Occipital lobe (tissue), 2 donors: ENCODE results near the gene TTC33. TPM values are rescaled to one million over a fixed set of nuclear protein-coding genes. Genes with fewer than 3 reads are reported as not detected.
A peak's percentile ranks its signal among the peaks of the same experiment; 100 is the strongest.
"Not testable (repeated sequence)": the region's sequence is repeated elsewhere in the genome, so short reads cannot be mapped to it uniquely, and the experiment has no call there.

ENCODE experiments used
- DNase-seq: peaks from one replicate; lab custom pipeline; 2025; lab: John Stamatoyannopoulos, UW
- total RNA-seq: library from RNA; depleted of rRNA; stranded (reverse); fragments of >200 nt; gene quantifications from one replicate; pipeline ENCODE4 v1.2.3, GENCODE V29; 2014

TTC33 gene
- total RNA-seq, 1 donor from 2014 or later, result 65.5 TPM

DNA sequence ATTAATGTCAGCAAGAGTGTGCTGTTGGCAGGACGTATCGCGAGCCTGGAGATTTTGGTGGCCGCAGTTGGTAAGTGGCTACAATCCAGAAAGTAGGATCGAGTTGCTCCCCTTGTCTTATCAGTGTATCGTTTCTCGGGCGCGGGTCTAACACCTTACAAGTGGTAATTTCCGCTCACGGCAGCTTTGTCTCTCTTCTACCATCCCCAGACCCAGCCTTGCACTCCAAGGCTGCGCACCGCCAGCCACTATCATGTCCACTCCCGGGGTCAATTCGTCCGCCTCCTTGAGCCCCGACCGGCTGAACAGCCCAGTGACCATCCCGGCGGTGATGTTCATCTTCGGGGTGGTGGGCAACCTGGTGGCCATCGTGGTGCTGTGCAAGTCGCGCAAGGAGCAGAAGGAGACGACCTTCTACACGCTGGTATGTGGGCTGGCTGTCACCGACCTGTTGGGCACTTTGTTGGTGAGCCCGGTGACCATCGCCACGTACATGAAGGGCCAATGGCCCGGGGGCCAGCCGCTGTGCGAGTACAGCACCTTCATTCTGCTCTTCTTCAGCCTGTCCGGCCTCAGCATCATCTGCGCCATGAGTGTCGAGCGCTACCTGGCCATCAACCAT lies 74.9 kb downstream of the TTC33 start:
- DNase-seq, result no peak

DNA sequence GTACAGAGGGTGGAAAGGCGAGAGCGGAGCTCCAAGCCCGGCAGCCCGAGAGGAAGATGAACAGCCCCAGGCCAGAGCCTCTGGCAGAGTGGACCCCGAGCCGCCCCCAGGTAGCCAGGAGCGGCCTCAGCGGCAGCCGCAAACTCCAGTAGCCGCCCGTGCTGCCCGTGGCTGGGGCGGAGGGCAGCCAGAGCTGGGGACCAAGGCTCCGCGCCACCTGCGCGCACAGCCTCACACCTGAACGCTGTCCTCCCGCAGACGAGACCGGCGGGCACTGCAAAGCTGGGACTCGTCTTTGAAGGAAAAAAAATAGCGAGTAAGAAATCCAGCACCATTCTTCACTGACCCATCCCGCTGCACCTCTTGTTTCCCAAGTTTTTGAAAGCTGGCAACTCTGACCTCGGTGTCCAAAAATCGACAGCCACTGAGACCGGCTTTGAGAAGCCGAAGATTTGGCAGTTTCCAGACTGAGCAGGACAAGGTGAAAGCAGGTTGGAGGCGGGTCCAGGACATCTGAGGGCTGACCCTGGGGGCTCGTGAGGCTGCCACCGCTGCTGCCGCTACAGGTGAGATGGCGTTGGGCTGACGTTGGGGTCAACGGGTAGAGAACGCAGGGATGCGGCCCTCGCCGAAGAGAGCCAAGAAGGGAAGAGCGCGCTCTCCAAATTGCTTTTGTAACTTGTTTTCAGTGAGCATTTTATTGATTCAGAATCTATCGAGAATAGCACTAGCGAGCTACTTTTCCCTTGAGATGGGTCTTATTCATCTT lies 75.7 kb downstream of the TTC33 start, which contains the start of gene PTGER4:
Gene PTGER4 (plus strand): TSS at position 3 of the 769 bp plus-strand sequence. CDS start 1,079 bp downstream, outside the sequence.
- no peak for DNase-seq

DNA sequence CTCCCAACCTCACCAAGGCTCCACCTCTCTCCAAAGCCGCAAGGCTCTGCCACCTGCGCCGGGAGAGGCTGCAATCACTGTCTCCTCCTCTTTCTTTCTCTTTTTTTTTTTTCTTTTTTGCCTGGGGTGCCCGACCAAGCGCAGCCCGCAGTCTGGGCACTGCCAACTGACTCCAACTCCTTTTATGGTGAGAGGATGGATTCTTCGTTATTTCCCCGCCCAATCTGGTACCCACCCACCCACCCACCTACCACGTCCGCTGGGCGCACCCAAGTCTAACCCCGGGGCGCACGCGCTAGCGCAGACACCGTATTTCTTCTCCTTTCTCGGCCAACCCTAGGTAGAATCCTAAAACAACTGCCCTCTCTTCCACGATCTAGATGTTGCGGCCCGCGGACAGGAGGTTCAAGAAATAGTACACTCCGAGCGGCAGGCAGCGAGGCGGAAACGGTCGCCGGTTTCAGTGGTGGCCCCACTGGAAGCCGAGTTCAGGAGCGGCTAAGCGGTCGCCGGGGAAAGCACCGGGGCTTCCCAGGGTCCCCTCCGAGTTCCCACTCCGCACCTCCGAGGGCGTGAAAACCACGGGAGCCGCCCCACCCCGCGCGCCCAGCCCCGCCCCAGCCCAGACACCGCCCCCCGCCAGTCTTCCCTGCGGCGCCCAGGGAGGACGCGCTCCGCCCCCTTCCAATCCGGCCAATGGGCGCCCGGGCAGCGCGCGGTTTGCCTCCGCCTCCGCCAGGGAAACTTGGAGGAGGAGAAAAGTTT lies 76.4 kb downstream of the TTC33 start:
- DNase-seq, result peak; percentile 66

DNA sequence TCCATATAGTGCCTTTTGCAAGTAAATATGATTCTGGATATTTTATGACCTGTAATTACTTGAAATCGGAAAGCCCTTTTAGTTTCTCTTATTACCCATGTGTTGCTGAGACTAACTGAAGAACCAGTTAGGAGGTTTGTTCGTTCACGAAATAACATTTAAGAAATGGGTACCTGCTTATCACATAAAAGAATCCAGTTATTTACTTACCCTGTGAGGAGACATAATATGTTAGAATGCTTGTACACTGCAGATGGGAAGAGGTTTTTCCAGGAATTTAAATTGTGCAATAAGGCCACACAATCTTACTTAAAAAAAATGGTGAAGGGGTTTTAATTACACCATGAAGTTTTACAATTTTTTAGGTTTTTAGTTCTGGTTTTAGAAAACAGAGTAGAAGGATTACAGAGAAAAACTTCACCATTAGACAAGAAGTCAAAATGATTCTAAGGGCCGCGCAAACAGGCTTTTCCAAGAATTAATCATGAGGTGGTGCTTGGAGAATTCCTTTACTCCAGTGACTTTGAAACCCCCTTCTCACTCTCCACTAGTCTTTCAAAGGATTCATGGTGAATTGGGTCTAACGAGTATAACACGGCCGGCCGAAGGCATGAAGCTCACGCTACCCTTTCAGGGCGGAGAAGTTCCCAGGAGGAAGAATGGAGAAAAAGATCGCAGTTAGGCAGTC lies 77.2 kb downstream of the TTC33 start:
- no peak for DNase-seq

DNA sequence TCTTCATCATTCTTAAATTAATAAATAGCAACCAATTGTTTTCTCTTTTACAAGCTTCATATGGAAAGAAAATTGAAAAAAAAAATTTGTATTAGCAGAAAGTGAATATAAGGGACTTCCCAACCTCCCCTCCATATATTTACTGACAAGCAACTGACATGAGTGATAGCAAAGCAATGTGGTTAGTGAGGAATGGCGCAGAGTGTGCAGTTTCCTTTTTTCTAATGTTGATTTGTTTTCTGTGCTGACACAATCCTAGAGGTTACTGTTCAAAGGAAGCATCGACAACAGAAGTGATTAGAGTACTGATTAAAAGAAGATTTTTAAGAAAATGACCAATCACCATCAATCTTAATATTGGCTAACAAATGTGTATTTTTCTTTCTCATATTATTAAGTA lies 77.7 kb downstream of the TTC33 start:
- DNase-seq, result no peak

DNA sequence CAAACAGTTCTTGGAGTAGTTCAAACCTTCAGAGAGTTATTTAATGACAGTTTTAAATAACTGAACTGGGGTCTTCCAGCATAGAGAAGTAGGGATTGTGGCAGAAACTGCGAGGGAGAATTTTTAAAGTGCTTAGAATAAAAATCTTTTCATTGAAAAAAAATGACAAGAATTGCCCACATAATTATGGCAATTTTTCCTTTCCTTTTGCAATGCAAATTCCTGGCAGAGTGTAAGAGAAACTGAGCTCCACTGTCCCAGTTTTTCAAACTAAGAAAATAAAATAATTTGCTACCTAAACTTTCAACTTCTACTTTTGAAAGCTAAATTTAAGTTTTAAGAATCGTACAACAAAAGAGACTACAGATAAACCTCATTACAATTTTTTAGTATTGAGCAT lies 78.3 kb downstream of the TTC33 start:
- no peak for DNase-seq

DNA sequence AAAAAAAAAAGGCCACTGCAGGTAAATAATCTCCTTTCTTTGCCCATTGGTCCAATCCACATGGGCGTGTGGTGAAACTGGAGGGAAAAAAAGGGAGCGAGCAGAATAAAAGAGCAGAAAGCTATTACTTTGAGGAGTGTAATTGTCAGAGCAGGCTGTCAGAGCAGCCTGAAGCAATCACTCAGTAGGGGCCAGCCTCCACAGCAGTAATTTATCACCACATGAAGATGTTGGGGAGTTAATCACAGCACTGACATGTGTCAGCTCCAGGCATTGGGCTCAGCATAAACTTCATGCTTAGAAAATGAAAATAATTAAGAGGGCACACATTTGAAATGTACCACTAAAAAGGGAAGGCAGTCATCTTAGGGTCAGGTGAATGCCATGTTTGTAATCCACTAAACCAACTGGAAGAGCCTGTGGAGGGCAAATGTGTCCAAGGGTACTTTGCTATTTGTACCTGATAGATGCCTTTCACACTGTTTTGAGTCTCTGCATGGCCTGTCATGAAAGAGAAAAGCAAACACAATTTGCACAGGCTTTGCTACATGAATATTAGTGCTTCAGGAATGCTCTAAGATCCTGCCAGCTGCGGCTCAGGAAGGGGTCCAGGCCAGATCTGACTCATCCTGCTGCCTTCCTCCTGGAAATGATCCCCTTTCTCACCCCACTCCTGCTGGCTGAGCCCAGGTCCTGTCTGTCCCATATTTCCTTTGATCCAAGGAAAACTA lies 79.0 kb downstream of the TTC33 start:
- DNase-seq, result no peak

DNA sequence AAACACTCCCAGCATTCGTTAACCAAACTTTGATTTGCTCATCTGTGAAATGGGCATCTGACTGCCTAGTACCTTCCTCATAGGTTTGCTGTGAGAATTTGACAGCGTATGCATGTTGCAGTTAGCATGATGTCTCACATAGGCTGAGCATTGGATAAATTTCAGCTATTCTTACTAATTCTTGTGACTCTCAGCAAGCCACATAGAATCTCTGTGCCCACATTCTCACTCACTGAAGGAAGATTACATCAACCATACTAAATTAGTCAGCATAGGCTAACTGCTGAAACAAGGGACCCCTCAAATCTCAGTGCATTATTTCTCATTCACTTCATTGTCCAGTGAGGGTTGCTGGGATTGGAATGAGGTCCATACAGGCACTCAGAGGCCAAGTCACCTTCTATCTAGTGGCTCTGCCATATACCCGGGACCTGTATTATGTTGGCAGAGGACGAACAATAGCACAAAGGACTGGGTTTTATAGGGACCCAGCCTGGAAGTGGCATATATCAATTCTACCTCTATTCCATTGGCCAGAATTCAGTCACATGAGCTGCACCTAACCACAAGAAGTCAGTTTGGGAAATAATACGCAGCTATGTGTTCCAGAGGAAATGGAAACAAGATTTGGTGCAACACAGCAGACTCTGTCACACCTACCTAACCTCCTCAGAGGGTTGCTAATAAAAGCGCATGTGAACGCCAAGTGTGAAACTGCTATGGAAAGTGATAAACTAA lies 80.2 kb downstream of the TTC33 start:
- no peak for DNase-seq

DNA sequence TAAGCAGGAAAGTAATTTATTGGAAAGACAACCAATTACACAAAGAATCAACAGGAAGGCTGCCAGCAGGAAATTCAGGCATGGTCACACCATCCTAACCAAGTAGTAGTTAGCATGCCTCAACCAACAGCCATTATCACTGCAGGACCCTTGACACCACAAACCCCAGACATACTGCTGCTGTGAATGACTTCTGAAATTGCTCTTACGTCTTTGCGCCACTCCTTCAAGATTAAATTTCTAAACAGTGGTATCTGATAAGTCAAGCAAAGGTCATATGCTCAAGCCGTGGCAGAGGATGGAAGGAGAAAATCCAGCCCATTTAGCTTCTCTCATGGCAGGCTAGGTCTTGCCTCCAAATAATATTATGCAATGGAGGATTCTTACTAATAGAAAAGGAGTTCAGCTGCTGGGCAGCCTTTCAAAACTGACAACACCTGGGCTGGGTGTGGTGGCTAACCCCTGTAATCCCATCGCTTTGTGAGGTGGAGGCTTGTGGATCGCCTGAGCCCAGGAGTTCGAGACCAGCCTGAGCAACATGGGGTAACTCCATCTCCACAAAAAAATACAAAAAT lies 81.0 kb downstream of the TTC33 start:
- no peak for DNase-seq

DNA sequence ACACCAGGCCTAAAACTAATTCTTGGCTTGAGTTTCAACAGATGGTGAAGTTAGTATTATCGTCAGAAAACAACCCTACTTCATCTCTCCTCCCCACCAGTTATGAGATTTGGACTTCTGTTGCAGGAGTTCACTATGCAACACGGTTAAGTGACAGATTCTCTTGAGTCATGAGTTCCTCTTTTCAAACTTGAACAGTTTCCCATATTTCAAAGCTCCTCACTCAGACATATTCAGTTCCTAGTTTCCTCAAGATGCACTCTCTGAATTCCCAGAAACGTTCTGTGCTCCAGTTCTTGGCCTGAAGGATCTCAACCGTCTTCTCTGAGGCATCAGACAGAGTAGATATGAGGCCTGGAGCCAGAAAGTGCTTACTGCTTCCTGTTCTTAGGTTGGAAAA lies 83.3 kb downstream of the TTC33 start:
- no peak for DNase-seq

DNA sequence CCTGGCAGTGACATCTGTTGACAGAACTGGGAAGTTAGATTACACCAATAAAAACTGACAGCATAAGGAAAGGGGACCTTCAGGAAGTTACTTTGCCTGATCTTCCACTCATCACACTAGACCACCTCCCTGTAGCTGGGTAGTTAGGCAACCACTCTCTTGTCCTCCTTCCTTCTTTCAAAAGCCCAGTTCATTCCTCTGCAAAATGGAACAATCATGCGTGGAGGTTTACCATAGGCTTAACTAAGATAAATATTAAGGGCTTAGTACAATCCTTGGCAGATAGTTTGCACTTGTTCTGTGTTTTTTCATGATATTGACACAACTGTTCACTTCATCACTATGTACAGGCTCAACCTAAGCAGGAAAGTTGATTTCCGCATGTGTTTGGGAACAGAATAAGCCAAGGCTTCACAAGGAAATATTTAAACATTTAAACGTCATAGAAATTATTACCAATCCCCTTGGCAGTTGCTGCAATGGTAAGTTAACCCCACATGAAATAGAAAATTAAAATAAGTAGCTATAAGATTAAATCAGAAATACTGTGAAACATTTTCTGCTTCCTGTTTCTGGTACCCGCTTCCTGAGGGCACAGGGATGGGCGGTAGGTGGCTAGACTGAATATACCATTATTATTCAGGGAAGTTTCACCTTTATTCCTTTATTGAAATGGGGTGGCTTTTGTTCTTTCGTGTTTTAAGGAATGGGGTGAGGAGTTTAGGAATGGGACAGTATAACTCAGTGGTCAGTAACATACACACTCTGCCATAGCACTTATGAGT lies 86.0 kb downstream of the TTC33 start:
- DNase-seq, result no peak

DNA sequence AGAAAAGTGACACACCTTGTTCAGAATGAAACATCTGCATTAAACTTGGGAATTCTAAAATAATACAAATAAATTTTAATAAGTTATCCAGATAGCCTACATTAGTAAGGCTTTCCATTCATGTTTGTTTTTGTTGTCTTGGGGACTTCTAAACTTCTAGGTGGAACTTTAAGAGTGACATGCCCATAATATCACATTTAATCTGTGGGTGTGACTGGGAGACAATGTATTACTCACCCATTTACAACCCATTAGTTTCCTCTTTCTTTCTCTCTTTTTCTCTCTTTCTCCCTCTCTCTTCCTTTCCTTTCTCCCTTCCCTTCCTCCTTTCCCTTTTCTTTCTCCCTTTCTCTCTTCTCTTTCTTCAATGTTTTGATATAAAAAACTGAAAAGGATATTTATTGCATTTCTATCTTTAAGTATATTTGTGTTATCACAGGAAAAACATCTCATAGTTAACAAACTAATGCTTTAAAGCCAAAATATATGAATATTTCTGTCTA lies 88.5 kb downstream of the TTC33 start:
- no peak for DNase-seq

DNA sequence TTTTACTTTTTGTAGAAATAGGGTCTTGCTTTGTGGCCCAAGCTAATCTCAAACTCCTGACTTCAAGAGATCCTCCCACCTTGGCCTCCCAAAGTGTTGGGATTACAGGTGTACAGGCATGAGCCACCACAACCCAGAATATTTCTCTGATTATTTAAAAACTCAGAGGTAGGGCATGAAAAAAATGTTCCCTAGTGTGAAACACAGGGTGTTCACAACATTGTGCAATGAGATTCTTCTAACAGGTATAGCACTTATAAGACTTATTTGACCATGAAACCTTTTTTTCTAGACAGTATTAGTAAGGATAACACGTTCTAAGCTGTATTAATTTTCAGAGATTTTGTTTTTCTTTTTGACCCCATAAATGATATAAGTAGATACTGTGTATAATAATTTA lies 89.1 kb downstream of the TTC33 start:
- no peak for DNase-seq

DNA sequence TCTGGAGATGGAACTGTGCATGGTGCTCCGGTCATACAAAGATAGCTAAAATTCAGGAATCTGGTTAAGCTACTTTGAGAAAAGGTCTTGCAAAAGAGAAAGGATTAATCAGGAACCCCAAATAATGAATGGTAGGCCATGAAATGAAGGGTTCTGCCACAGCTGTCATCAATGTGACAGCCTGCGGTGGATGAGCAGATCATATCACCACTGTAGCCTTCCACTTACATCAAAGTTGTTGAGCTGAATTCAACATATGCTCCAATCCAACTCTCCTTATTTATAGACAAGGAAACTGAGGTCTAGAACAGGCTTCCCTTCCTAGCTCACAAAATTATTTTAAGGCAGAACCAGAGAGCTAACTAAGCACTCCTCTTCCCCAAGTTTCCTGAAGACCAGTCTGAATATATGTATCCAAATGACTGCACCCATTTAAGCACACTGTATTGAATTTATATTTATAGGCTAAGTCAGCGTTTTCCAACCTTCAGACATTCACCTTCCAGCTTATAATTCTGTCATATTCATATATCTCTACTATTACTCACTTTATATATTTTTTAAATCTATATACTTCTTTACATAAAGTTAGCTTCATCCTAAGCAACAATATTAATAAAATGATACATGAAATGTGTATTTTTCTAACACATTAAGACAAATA lies 90.0 kb downstream of the TTC33 start:
- DNase-seq, result no peak

DNA sequence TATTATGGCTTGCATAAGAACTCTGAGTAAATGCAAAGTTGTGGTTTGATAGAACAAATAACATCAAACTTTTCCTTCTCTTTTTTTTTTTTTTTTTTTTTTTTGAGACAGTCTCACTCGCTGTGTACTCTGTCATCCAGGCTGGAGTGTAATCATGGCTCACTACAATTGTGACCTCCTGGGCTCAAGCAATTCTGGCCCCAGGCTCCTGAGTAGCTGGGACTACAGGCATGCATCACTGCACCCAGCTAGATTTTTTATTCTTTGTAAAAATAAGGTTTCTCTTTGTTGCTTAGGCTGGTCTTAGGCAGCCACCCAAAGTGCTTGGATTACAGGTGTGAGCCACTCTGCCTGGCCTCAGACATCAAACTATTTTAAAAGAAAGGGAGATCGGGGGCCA lies 95.0 kb downstream of the TTC33 start:
- no peak for DNase-seq

DNA sequence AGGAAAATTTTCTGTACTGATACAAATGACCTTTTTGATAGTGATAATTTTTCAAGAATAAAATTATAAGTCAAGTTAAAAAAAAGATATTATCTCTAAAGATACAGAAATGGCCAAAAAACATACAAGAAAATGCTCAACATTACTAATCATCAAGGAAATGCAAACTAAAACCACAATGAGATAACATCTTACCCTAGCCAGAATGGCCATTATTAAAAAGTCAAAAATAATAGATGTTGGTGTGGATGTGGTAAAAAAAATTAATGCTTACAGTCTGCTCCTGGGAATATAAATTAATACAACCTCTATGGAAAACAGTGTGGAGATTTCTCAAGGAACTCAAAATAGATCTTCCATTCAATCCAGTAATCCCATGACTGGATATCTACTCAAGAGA lies 99.0 kb downstream of the TTC33 start:
- DNase-seq, result no peak

DNA sequence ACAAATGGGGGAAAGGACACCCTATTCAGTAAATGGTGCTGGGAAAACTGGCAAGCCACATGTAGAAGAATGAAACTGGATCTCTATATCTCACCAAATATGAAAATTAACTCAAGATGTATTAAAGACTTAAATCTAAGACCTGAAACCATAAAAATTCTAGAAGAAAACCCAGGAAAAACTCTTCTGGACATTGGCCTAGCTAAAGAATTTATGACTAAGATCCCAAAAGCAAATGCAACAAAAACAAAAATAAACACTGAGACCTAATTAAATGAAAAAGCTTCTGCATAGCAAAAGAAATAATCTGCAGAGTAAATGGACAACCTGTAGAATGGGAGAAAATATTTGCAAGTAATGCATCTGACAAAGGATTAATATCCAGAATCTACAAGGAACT lies 99.7 kb downstream of the TTC33 start:
- DNase-seq, result not testable (repeated sequence)

DNA sequence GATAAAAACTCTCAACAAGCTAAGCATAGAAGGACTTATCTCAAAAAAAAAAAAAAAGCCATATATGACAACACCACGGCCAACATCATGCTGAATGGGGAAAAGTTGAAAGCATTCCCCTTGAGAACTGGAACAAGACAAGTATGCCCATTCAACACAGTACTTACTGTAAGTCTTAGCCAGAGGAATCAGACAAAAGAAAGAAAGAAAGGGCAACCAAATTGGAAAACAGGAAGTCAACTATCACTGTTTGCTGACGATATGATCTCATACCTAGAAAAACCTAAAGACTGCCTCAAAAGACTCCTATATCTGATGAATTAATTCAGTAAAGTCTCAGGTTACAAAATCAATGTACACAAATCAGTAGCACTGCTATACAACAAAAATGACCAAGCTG lies 100.6 kb downstream of the TTC33 start:
- no peak for DNase-seq
